ENCODE measurements around the gene OR6K3. TPM values are rescaled to one million over a fixed set of nuclear protein-coding genes. Genes with fewer than 3 reads are reported as not detected.
"Not testable (repeated sequence)": the region's sequence is repeated elsewhere in the genome, so short reads cannot be mapped to it uniquely, and the experiment has no call there.

Gene OR6K3, protein sequence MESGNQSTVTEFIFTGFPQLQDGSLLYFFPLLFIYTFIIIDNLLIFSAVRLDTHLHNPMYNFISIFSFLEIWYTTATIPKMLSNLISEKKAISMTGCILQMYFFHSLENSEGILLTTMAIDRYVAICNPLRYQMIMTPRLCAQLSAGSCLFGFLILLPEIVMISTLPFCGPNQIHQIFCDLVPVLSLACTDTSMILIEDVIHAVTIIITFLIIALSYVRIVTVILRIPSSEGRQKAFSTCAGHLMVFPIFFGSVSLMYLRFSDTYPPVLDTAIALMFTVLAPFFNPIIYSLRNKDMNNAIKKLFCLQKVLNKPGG
- total RNA-seq = not detected
- long read RNA-seq = 0 reads

DNA sequence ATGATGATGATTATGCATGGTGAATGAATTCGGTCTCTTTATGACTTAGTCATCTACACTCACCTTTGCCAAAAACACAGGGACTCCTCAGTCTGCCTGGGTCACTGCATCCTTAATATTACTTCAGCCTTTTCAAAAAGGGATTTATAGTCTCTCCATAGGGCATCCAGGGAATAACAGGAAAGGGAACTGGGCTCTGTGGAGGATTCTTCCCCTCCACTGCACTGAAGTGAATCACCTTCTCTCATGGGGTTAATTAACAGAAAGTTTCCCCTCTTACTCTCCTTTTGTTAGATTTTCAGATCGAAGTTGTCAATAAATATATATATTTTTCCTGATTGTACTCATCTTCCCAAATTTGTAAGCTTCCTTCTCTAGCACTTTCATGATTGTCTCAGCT, at the start of gene OR6K3:
OR6K3 (minus strand) TSS at position 101 of the 400 bp plus-strand sequence. CDS start 2,605 bp downstream, outside the sequence.
- intact Hi-C loops (cut with DNase I, micrococcal nuclease) = no loop called here
- DNase-seq (no peak), ATAC-seq (no peak)

DNA sequence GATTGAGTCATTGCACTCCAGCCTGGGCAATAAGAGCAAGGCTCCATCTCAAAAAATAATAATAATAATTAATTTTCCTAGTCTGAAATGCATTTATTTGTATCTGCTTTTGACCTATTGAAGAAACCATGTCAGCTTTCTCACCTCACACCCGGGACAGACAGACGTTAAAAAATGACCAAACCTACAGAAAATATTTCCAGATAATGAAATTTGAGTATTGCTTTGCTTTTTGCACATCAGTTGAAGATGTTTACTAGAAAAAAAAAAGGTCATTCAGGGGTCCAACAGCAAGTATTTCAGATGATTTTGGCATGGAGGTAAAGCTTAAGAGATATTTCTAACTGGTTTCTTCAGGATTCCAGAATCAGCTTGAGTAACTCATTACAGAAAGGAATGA, 33.9 kb upstream of the OR6K3 start, which contains the start of gene OR6K6:
OR6K6 (plus strand) TSS at position 301 of the 400 bp plus-strand sequence. CDS start 168 bp downstream, outside the sequence.
- intact Hi-C loops (cut with DNase I, micrococcal nuclease) = no loop called here
- ATAC-seq (no peak), DNase-seq (no peak)

GRCh38 chr1:158752155-158752712, 31.7 kb upstream of the OR6K3 start:
- intact Hi-C loops (cut with DNase I, micrococcal nuclease) = no loop called here
- ATAC-seq (no peak), DNase-seq (no peak)

DNA sequence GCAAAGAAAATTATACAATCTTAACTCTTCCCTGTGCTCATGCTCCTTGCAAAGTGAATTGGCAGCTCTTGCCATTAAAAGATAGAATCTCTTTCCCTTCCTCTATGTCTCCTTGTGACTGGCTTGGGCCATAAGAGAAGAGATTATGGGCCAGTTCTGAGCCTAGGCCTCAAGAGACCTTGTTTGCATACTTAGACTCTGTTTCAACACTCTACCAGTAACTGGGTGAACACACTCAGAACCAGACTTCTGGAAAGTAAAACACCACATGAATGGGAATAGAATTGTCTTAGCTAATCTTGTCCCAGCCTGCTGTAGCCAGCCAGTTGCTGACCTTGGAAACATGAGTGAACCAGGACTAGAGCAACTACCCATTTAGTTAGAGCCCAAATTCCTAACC, 15.3 kb upstream of the OR6K3 start:
- ATAC-seq (no peak), DNase-seq (no peak)
- intact Hi-C loops (cut with DNase I, micrococcal nuclease) = no loop called here

DNA sequence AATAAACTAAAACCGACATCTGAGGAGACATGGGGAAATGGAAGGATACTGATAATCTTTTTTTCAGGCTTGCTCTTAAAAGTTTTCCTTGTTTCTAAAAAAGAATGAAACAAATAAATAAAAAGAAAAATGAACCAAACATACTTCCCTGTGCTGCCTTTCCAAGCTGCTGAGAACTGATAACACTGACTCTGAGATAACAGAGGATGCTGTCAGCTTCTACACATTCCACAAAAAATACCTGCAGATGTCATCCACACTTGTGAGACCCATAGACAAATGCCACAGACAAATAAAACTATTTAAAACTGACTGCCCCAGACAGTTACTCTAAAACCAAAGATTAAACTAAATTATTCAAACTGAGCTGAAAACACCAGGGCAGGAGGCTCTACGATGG, 12.0 kb upstream of the OR6K3 start:
- ATAC-seq (no peak), DNase-seq (no peak)
- intact Hi-C loops (cut with DNase I, micrococcal nuclease) = no loop called here

DNA sequence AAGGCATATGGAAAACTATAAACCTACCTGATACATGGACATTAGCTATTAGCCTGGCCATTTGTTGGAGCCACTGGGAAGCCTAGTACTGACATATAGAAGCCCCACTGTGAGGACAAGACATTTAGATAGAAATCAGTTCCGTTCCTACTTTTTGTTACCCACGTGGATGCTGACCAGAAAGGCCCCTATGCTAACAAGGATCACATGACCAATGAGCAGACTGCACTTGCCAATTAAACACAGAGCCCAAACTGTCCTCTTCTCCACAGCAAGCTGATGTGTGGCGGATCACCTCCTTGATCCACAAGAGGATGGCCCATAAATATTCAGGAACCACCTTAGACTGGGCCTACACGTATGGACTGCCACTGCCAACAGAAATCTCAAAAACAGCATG, 11.2 kb upstream of the OR6K3 start:
- intact Hi-C loops (cut with DNase I, micrococcal nuclease) = no loop called here
- ATAC-seq = no peak

DNA sequence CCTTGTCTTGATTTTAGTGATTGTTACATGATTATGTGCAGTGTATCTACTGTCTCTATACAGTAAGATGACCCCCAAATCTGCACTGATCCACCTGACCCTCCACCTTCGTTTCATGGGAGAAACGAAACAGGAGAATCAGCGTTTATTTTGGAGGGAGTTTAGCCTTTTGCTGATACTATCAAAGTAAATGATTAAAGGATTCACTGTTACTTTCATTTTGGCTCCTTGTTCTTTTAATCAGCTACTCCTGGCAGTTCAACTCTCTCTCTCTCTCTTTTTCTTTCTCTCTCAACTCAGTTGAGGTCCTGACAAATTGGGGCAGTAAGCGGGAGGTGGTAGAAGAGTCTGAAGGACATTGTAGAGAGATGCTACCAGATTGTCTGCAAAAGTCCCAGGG, 9.9 kb upstream of the OR6K3 start:
- ATAC-seq = no peak
- DNase-seq = no peak
- intact Hi-C loops (cut with DNase I, micrococcal nuclease) = no loop called here

More for the DNA sequence above, 11.2 kb upstream of the OR6K3 start:
- no peak for DNase-seq

DNA sequence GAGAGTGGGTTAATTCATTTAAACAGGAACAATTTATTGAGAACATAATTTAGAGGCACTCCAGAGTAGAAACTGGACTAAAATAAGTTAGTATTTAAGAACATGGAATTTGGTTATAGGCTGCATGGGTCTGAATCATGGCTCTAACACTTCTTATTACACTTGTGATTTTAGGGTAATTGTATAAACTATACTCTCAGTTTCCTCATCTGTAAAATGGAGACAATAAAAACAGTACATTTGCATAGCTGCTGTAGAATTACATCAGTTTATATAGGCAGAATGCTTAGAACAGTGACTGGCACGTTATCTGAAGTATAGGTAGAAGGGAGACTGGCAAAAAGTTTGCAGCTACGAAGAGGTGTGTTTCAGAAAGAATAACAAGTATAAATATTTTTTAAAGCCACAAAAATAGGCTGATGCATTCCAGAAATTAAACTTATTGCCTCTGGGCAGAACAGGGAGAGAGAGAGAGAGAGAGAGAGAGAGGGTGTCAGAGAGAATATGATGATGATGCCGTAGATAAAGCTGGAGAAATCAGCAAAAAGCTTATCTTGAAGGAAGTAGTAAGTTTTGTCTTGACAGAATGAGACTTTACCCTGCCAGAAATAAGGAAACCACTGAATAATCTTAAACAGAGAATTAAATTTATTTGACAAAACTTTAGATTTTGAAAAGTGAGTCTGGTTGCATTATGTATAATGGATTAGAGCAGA, 8.1 kb upstream of the OR6K3 start:
- intact Hi-C loops (cut with DNase I, micrococcal nuclease) = no loop called here
- DNase-seq = no peak
- no peak for ATAC-seq

- intact Hi-C loops (cut with DNase I, micrococcal nuclease) = no loop called here
- ATAC-seq (no peak), DNase-seq (no peak)
Observed at GRCh38 chr1:158724442-158724841, 3.9 kb upstream of the OR6K3 start.

DNA sequence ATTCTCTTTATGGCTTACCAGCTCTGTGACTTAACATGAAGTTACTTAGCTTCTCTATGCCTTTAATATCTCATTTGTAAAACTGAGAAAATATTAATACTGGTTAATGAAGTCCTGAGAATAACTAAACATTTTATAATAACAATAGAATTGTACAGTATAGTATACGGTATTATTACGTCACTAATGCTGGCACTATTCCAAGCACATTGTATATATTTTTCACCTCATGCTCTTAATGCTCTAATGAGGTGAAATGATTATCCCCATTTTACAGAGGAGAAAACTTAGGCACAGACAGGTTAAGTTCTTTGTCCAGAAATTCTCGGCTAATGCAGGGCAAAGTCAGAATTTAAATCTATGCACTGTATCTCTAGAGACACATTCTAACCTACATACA, 856 bp downstream of the OR6K3 start:
- intact Hi-C loops (cut with DNase I, micrococcal nuclease) = no loop called here
- DNase-seq = no peak
- no peak for ATAC-seq

DNA sequence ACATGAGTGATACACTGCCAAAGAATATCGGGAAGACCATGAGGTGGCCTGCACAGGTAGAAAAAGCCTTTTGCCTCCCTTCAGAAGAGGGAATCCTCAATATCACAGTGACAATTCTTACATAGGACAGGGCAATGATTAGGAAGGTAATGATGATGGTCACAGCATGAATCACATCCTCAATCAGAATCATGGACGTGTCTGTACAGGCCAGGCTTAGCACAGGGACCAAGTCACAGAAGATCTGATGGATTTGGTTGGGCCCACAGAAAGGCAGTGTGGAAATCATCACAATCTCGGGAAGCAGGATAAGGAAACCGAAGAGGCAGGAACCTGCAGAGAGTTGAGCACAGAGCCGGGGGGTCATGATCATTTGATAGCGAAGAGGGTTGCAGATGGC, 3.2 kb downstream of the OR6K3 start:
- ATAC-seq (no peak), DNase-seq (no peak)
- intact Hi-C loops (cut with DNase I, micrococcal nuclease) = no loop called here

DNA sequence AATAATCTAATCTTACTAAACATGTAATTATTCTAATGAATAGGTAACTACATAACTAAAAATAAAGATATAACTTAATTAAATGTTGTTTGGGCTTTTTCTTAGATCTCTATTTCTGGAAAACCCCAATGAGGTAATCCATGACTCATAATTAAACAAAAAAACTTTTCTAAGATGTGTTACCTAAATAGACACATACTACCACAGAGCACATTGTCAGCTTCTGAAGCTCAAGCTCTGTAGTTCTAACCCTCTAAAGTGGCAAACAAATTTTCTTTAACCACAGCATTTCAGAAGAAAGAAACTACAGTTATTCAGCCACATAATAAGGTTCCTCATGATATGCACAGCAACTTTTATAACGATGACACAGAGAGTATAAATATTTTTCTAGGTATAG, 4.2 kb downstream of the OR6K3 start:
- DNase-seq (no peak), ATAC-seq (no peak)
- intact Hi-C loops (cut with DNase I, micrococcal nuclease) = no loop called here

DNA sequence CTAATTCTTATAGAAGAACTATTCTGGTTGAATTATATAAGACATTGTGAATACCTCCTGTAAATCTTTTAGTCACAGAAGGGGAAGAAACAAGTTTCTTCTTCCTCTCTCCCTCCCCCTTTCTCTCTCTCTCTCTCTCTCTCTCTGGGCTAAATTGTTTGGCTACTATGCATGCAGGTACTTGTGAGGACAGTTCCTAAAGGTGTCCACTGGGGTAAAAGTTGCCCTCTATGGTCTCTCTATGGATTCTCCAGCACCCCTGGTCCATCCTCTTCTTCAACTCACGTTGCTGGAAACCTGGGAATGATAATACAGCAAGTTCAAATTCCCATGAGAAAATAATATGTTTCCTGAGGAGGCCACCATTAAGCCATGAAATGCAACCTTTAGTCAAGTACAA, 5.8 kb downstream of the OR6K3 start:
- intact Hi-C loops (cut with DNase I, micrococcal nuclease) = no loop called here

GRCh38 chr1:158711098-158711497, 9.4 kb downstream of the OR6K3 start:
- ATAC-seq (no peak), DNase-seq (no peak)
- intact Hi-C loops (cut with DNase I, micrococcal nuclease) = no loop called here

More for the DNA sequence above, 5.8 kb downstream of the OR6K3 start:
- DNase-seq (no peak), ATAC-seq (no peak)

DNA sequence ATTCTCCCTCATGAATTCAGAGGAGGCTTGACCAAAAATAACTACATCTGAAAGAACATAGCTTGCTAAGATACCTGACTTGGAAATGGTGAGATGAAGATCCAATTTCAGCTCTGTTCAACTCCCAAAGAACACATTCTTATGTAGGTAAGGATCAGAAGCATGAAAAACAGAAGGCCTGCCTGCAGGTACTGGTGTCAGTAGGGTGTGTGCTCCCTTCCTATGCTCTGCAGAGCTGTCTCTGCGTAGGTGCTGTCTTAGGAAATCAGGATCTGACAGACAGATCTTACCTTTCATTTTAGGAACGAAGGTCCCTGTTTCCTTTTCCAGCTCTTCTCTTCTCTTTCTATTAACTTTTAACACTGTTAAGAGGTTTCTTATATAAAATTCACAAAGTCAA, 14.4 kb downstream of the OR6K3 start:
- intact Hi-C loops (cut with DNase I, micrococcal nuclease) = no loop called here
- no peak for DNase-seq
- no peak for ATAC-seq

- no peak for ATAC-seq
- intact Hi-C loops (cut with DNase I, micrococcal nuclease) = no loop called here
Observed at GRCh38 chr1:158700552-158700951, 20.0 kb downstream of the OR6K3 start, which contains the start of gene OR6K2. Gene OR6K2, minus strand, starts transcription at chr1:158700652. Its CDS starts 0 bp downstream, at chr1:158700652.

DNA sequence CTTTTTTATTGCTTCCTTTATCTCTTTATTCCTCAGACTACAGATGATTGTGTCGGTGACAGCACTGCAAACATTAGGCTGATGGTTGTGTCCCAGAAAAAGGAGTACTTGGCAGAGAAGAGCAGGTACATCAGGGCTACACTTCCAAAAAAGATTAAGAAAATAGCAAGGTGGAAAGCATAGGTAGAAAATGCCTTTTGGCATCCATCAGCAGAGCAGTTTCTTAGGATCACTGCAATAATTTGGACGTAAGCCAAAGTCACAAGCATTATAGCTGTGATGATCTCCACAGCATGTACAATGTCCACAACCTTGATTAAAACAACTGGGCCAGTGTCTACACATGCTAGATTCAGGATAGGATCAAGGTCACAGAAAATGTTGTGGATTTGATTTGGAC, 25.9 kb downstream of the OR6K3 start:
- DNase-seq (no peak), ATAC-seq (no peak)
- intact Hi-C loops (cut with DNase I, micrococcal nuclease) = no loop called here

More at GRCh38 chr1:158700552-158700951, 20.0 kb downstream of the OR6K3 start, which contains the start of gene OR6K2:
- no peak for DNase-seq

- ATAC-seq (no peak), DNase-seq (no peak)
- intact Hi-C loops (cut with DNase I, micrococcal nuclease) = no loop called here
Observed at GRCh38 chr1:158692356-158692755, 28.2 kb downstream of the OR6K3 start.

DNA sequence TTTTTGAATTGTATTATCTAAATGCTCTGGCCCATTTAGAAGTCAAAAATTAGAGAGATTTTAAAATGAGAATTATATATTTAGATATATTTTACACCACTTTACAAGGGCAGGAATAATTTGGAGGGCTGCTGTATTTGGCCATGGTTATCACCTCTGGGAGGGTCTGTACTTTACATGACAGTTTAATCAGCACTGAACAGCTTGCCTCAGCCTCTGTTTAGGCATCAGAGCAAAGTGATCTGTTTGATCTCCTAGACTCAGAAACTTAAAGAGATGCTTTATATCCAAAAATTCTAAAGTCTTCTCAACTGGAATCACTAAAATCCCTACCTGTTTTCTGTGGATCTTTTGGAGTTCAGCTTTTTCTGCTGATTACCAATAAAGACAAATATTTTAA, 28.6 kb downstream of the OR6K3 start:
- DNase-seq = no peak
- ATAC-seq = no peak
- intact Hi-C loops (cut with DNase I, micrococcal nuclease) = no loop called here

- ATAC-seq; intact Hi-C loops (cut with DNase I, micrococcal nuclease); DNase-seq: not testable (repeated sequence)
Observed at GRCh38 chr1:158691149-158691548, 29.4 kb downstream of the OR6K3 start.

Measured in left colon (tissue), 2 donors.